Neutrophil (primary cell): Measurements from ENCODE around the gene PTPRD.

Experiments
- H3K27ac ChIP-seq: fragments of 200-600 bp; sonication (generic); 2 replicates; pipeline ENCODE4 v1.5.1; 2016; ENCODE audit warnings: mild to moderate bottlenecking, moderate library complexity
- H3K27me3 ChIP-seq: fragments of 200-600 bp; sonication (generic); 2 replicates; pipeline ENCODE4 v1.6.0; 2016; ENCODE audit warnings: mild to moderate bottlenecking
- H3K36me3 ChIP-seq: fragments of 200-600 bp; sonication (generic); 2 replicates; pipeline ENCODE4 v1.5.1; 2017
- H3K4me1 ChIP-seq, 2 experiments: fragments of 200-600 bp in 1 of 2; sonication (generic) in 1 of 2; 1 replicate in 1 of 2; 2 replicates in 1 of 2; pipeline versions ENCODE4 v1.5.1 to v1.6.1; 2013 to 2016; ENCODE audit warnings: low read depth in 1 of 2, low read length in 1 of 2, mild to moderate bottlenecking in 1 of 2, moderate library complexity in 1 of 2; ENCODE audit not compliant: control insufficient read depth in 1 of 2, insufficient read depth in 1 of 2
- H3K4me3 ChIP-seq, 2 experiments: fragments of 200-600 bp in 1 of 2; sonication (generic) in 1 of 2; 1 replicate in 1 of 2; 2 replicates in 1 of 2; pipeline ENCODE4 v1.5.1; 2013 to 2016; ENCODE audit warnings: low read depth in 1 of 2, low read length in 1 of 2, mild to moderate bottlenecking in 1 of 2, moderate library complexity in 1 of 2
- H3K9me3 ChIP-seq: fragments of 200-600 bp; sonication (generic); 2 replicates; pipeline ENCODE4 v1.5.1; 2016
- CTCF ChIP-seq: fragments of 200-600 bp; sonication (generic); IDR thresholded peaks from 2 replicates; pipeline ENCODE4 v1.5.1; 2016; ENCODE audit warnings: antibody characterized with exemption

Gene PTPRD

GRCh38 chr9:10146517-10147331 lies 466.1 kb downstream of the PTPRD start:
- H3K27me3 ChIP-seq = no peaks in the 10 kb centered on the region
- no peak overlapping the region for H3K27ac ChIP-seq
- no peaks in the 10 kb centered on the region for H3K9me3 ChIP-seq
- no peaks in the 10 kb centered on the region for H3K36me3 ChIP-seq
- no peak for TF ChIP-seq CTCF
- H3K4me3 ChIP-seq = no peak overlapping the region
- H3K4me1 ChIP-seq = no peaks in the 10 kb centered on the region

- H3K27ac ChIP-seq = no peak overlapping the region
- no peaks in the 10 kb centered on the region for H3K9me3 ChIP-seq
- no peak for TF ChIP-seq CTCF
- H3K27me3 ChIP-seq = no peaks in the 10 kb centered on the region
- H3K4me3 ChIP-seq = no peak overlapping the region
- H3K4me1 ChIP-seq = no peaks in the 10 kb centered on the region
- H3K36me3 ChIP-seq = no peaks in the 10 kb centered on the region
Observed at GRCh38 chr9:10144355-10144754, 468.4 kb downstream of the PTPRD start.

GRCh38 chr9:10135553-10135952 lies 477.2 kb downstream of the PTPRD start:
- Histone ChIP-seq H3K9me3 (no peaks in the 10 kb centered on the region), H3K27ac (no peak overlapping the region), H3K36me3 (no peaks in the 10 kb centered on the region), H3K4me1 (no peaks in the 10 kb centered on the region), H3K4me3 (no peak overlapping the region), H3K27me3 (no peaks in the 10 kb centered on the region)
- no peak for TF ChIP-seq CTCF

- TF ChIP-seq CTCF = no peak
- Histone ChIP-seq H3K27ac (no peak overlapping the region), H3K9me3 (no peaks in the 10 kb centered on the region), H3K4me3 (no peak overlapping the region), H3K4me1 (no peaks in the 10 kb centered on the region), H3K36me3 (no peaks in the 10 kb centered on the region), H3K27me3 (no peaks in the 10 kb centered on the region)
Observed at GRCh38 chr9:10134266-10134665, 478.5 kb downstream of the PTPRD start.

DNA sequence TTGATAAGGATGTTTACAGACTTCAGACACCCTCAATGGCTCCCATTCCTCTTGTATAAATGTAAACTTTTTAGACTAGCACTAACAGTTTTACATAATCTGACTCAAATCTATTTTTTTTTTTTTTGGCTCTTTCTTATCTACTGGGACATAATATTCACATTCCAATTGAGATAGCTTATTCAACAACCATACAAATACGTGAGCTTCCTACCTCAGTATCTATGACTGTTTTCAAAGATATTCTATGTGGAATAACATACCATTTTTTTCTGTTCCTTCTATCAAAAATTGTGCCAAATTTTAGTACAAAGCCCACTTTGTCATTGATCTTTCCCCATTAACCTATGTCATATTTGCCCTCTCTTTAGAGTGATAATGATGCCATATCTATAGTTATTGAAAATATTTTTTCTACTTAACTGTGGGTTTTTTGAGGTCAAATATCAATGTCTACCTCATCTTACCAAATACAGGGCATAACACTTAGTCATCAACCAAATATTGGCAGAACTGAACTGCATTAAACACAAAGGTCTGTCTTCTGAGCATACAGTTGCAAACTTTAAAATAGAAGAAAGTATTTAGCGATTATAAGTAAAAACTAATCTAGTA lies 482.6 kb downstream of the PTPRD start:
- H3K36me3 ChIP-seq = no peaks in the 10 kb centered on the region
- no peak overlapping the region for H3K4me3 ChIP-seq
- no peak overlapping the region for H3K27ac ChIP-seq

More for the DNA sequence above, 482.6 kb downstream of the PTPRD start:
- Histone ChIP-seq H3K9me3 (no peaks in the 10 kb centered on the region), H3K4me1 (no peaks in the 10 kb centered on the region), H3K27me3 (no peaks in the 10 kb centered on the region)
- no peak for TF ChIP-seq CTCF
